ENCODE results near the gene PRIMA1.

The PRIMA1 gene

DNA sequence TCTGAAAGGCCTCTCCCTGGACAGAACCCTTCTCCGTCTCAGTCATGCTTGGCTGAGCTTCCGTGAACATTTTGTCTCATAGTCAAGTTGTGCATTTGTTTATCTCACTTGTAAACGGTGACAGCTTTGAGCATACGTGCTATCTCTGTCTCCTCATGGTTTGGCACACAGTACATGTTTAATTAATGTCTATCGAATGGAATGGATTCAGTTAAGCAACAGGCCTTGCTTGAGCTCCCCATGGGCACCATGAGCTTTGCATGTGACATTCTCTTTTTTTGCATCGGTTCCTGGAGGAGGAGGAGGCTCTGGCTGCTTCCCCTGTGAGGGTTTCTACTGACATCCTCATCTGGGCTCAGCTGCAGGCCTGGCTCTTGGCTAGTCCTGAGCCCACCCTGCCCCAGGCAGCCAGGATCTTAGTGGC lies 80.0 kb downstream of the PRIMA1 start:
- DNase-seq: no peak

DNA sequence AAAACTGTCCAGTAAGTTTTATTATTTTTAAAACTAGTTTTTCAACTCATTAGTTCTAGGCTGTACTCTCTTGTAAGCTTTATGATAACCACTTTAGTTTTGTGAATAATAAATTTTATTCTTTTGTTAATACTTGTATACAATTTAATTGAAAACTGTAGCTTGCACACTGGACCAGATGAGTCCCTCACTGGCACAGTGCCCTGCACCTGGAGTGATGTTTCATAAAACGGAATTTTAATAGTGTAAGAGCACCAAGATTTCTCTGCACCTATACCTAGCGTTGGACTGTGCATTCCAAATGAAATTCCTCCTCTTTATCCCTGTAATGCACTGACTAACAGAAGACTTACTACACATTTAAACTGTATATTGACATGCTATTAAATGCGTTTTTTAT lies 80.8 kb downstream of the PRIMA1 start:
- DNase-seq: no peak

DNA sequence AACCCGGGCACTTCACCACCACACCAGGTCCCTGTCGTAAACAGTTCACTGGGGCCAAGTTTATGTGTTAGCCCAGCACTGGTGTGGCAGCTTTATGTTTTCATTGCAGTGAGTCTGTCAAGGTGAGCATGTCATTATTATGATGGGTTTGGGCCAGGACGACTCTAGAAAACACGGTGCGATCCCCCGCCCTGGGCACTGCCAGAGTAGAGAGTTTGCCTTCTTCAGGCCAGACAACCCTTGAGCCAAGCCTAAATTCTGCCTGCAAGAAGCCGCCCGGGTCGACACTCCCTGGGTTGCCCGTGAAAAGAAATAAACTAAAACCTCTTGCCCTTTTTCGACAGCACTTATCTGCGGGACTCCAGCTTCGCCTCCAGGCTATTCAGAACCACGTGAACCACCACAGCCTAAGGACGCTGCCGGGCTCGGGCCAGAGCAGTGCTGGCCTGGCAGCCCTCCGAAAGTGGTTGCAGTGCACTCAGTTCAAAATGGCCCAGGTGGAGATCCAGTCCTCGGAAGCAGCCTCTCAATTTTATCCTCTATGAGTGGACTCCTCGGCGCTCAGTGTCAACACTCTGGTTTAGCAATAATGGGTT lies 81.8 kb downstream of the PRIMA1 start:
- no peak for DNase-seq

DNA sequence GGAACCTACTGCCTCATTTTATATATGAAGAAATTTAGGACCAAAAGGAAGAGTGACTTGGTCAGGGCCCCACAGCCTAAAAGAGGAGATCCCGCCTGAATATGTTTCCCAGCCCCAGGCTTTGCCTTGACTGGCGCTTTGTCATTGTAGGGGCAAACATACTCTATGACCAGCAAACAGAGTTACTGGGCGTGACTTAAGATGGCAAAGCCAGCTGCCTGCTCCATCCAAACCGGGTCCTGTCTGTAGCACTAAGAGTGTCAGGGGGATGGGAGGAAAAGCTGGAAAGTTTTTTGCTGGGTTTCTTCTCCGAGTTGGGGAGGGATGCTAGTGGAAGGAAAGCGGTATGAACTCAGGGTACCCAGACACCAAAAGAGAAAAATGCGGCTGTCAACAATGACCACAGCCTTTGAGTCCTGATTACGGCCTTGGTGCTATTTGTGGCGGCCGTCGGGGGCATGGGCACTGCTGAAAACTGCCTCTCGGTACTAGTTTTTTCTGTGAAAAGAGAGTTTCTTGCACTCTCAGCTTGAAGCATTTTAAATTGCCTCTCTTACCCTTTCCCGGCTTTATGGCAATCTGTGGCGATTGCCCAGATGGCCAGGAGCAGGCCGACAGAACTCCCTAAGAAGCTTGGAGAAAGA lies 82.7 kb downstream of the PRIMA1 start:
- no peak for DNase-seq

DNA sequence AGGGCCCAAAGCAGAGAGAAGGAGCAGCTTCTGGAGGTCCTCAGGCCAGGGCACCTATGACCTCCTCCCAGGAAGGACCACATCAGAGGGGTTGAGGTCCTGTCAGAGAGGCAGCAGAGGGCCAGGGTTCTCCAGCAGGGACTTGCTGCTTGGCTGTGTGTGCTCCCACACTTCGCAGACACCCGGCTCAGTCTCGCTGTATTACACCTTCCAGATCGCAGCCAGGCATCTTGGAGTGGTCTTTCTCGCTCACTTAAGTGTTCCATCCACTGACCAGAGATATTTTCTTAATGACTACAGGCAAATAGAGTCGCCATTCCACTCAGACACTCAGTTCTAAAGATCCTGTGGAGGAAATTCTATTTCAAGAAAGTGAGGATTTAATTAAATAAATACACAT lies 84.3 kb downstream of the PRIMA1 start:
- no peak for DNase-seq

DNA sequence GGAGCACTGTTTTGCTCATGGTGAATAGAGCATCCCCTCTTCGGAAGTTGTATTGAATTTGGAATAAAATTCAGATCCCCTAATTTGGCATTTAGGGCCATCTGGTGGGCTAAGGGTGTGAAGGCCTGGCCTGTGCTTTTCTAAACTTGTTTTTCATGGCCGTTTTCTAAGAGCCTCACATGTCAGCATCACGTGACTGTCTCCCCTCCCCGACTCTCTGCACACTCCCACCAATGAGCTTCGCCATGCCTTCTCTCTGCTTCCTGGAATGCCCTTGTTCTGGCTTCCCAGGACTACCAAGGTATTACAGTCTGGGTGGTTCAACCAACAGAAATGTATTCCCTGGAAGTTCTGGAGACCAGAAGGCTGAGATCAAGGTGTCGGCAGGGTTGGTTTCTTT lies 85.3 kb downstream of the PRIMA1 start:
- DNase-seq: no peak

DNA sequence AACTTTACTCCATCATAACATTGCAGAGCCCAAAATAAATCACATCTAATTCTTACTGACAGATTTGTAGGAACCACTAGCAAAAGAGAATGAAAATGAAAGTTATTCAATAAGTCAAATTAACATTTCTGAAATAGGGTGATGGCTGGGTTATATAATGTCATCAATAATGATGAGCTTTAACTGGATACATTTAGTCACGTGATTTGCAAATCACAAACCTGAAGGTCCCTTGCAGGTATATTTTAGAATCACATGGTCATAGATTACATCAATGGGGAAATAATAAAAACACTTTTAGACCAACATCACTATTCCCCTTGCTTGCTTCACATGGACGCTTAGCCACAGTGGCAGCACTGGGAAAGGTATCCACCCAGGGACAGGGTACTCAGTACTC lies 86.7 kb downstream of the PRIMA1 start:
- DNase-seq: no peak

DNA sequence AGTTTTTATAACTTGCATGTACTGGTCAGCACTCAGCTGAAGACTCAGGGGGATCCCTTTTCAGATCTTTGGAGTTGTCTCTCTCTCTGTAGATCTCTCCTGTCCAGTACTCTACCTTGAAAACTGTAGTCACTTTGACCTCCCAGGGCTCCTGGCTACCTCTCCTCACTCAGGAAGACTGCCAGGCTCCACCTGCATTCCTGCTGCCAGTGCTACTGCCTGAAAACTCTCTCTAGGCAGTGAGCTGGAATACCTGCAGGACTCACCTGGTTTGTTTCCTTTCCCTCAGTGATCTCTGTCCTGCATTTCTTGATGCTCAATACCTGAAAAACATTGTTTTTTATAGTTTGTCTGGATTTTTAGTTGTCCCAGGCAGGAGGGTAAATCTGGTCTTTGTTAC lies 87.4 kb downstream of the PRIMA1 start:
- no peak for DNase-seq

DNA sequence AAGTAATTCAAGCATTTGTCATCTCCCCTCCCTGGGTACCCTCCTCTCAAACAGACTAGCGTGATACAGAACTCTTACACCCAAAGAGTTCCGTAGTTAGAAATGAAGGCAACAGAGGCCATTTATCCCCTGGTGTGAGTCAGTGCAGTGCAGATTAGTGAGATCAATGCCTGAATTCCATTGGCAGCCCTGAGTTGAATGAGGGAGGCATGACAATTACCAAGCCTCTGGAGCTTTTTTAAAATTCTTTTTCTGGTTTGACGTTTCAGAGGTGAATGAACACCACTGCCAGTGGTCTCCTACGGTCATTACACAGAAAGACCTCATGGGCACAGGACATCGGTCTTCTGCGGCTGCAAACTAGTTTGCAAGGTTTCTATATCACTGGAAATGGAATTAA lies 94.4 kb downstream of the PRIMA1 start:
- no peak for DNase-seq

DNA sequence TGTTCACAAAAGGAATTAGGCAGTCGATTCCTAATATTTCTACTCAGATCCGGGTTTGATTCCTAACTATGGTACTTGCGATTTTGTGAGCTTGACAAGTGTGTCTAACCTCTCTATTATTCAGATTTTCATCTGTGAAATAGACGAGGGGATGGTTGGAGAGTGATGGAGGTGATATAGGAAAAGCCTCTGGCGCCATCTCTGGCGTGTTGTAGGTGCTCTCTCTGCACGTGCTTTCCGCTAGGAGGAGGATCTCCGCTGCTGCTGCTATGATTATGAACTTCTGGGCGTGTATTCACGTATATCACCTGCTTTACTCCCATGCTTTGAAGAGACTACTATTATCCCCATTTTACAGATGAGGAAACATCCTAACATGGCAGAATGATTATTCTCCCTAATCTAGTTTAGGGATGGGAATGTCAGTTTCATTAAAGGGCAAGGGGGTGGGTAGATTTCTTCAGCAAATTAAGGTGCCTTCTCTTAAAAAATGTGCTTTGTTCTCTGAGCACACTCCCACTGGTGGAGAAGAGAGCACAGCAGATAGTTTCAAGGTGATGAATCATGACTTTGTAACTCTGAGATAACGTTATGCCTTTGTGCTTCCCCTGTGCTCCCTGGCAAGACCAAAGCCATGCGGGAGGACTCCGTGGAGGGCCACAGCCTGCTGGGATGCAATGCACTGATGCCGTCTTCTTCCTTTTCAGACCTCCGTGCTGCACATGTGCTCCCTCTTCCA lies 97.1 kb downstream of the PRIMA1 start:
- no peak for DNase-seq

DNA sequence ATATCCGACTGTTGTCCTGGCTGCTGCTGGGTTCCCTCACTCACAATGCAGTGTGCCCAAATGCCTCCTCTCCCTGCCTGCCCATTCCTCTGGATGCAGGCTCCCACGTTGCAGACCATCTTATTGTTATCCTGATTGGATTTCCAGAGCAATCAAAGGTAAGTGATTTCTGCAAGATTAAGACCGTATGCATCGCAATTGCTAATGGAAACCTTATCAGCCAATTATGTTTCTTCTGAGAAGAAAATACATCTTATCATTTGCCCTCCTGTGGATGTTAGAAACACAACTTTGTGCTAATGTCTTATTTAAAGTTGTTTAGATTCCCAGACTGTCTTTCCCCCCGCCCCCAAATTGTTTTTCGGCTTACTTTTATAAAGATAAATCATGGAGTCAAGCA lies 98.1 kb downstream of the PRIMA1 start:
- no peak for DNase-seq

DNA sequence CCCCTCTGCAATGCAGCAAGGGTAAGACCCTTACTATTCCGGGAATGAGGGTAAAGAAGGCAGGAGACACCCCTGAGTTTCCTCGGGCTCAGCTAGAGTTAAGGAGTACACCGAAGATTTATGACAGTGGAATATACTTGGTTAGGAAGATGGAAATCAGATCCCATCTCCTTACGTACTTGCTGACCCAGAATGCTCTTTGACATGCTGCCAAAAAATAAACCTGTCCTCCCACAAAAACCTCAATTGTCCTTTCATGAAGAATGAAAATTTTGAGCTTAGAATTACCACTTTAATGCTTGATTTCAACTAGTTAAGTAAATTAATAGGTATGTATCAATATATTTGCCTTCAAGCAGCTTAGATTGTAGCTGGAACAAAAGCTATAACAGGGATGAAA lies 99.5 kb downstream of the PRIMA1 start:
- no peak for DNase-seq

DNA sequence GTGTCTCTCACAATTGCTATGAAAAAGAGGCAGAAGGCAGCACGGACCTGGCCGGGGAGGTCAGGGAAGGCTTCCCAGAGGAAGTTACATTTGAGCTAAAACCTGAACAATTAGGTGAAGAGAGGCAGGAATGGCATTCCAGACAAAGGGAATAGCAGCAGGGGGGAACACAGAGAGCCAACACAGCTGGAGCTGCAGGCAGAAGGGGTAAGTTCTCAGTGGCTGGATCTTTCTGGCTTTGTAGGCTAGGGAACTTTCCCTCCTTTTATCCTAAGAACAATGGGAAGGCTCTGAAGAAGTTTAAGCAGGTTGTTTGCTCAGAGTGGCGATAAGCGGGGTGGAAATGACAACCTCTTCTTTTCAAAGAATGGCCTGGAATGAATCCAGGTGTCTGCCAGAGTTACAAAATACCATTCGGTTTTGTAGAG lies 100.0 kb downstream of the PRIMA1 start:
- no peak for DNase-seq

DNA sequence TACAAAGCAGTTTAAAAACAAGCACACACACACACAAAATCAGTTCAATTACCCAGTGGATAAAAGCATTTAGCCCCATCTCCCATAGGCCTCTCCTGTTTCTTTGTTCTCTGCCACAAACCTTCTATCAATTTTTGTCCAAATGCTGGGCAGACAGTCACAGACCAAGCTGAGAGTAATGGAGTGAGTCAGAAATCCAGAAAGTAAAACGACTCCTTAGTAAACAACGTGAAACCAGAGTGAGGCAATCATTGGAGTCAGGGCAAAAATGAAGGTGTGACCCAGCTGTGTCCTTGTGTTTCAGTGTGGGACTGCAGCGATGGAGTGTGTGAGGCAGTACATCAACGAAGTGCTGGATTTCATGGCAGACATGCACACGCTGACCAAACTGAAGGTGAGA lies 102.0 kb downstream of the PRIMA1 start:
- no peak for DNase-seq

DNA sequence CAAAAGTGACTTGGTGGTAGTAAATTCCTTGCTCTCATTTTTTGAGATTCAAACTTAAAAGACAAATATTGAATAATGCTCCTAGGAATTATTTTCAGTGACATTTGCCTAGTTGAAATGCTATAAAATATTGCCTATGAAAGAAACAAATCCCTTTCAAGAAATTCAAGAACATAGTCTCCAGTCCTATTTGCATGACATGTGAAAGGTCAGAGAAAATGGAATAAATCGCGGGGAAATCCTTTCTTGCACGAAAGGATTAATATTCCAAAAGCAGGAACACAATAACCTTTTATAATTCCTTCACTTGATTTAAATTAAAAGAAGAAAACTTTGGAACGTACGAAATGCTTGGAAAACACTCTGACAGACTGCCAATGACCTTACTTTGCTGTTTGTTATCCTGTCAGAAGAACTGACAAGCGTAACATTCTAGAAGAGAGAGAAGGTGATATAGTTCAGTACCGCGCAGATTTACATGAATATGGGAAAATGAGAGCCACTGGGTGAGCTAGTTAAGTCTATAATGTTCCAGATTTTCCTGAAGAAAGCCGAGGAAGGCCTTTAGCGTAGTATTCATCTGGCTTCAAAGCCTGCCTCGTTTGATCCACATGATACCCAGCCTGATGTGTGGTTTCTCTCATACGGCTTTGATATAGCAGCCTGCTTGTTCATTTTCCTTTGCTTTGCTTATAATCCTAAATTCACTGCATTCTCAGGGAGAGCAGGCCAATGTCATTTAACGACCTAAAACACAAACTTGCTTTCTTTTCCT lies 103.0 kb downstream of the PRIMA1 start:
- DNase-seq: no peak

DNA sequence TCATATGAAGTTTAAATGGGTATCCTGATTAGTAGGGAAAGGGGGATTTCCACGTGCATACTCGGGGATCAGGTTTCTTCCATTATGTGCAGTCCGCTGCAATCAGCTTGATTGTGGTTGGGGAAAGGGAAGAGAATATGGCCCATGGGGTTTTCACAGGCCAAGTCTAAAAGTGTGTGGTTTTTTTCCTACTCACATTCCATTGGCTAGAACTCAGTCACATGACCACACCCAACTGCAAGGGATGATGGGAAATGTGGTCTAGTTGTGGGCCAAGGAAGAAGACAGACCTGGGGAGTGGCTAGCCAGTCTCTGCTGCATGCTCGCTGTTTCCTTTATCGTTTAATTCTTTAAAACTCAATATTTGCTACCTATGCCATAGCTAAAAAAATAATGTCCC lies 105.1 kb downstream of the PRIMA1 start:
- peak; percentile 52 for DNase-seq

DNA sequence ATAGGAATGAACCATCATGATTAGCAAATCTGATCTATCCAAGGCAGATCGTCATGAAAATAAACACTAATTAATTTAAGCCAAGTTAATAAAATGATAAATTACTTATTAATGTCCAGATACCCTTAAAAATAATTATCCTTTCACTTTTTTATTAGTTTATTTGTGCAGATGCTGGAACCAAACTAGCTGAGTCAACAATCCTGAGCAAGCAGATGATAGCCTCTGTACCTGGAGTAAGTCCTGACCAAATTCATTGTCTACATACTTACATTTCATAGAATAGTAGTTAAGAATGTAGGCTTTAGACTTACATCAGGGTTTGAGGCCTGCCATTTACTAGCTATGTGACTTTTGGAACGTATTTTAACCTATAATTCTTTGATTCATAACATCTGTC lies 105.8 kb downstream of the PRIMA1 start:
- no peak for DNase-seq

DNA sequence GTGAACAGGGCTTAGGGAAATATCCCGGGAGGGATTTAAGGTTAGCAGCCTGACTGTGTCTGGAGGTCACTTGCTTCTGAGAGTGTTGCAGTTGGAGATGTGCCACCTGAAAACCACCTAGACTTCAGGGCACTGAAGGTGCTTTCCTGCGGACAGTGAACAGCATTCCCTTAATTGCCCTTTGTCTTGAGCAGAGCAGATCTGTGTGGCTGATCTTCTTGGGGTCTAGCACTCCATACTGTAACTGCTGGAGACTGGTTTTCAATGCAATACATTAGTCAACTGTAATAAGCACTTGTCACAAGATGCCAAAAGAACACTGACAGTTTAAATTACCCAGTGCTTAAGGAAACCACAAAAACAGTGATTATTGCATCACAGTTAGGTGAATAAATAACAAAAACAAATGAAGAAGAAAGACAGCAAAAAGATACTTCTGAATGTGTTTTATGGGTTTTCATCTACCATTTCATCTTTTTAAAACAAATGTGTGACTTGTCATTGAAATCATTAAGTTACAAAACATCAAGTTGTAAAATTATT lies 111.8 kb downstream of the PRIMA1 start:
- no peak for DNase-seq

DNA sequence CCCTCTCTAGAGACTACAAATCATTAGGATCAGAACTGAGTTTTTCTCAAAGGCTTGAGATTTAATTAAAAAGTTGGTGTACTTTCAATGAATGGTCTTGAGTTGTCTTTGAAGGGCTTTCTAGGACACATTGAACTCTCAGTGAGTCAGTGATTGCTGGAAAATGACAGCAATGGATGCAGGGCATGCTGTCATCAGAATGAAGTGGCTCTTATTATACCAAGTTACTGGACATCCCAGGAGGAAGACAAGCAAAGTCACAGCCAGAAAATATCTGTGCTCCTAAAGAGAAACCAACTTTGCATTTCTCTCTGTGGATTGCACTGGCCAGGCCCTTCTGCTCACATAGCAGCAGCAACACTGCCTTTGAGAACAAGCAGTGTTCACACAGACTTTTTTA lies 112.6 kb downstream of the PRIMA1 start:
- no peak for DNase-seq

DNA sequence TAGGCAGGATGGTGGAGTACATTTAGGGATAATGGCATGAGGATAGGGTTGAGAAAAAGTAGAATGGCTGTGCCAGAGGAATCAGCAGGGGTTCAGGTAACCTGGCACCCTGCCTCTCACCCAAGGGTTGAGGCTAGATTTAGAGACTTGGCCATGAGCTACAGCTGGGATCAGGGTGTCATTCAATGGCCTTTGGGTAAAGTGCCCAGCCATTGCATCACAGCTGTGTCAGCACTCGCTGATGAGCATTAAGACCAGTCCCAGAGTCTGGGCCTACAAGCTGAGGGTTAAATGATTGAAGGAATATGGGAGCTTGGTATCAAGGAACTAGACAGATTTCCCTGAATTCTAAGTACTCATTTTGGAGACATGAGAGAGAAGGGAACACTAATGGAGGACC lies 113.9 kb downstream of the PRIMA1 start:
- no peak for DNase-seq

DNA sequence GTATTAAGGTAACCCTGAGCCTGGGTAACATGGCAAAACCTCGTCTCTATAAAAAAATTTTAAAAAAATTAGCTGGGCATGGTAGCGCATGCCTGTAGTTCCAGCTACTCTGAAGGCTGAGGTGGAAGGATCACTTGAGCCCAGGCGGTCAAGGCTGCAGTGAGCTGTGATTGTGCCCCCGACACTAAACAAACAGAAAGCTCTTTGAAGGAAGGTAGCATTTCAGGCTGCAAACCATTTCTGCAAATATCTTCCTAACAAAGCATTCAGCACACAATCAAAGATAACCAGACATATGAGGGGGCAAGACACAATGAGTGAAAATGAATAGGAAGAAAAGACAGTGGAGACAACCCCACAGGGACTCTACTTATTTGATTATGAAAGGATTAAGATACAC lies 118.7 kb downstream of the PRIMA1 start:
- no peak for DNase-seq

All from OCI-M1 (cell line).